Pancreas (tissue), 10 donors: ENCODE measurements around the gene CNPY2. TPM values are rescaled to one million over a fixed set of nuclear protein-coding genes. Genes with fewer than 3 reads are reported as not detected.
"Not testable (repeated sequence)": the region's sequence is repeated elsewhere in the genome, so short reads cannot be mapped to it uniquely, and the experiment has no call there.

ENCODE experiments used
- ATAC-seq, 4 donors: fragments of 200-7000 bp; cut with Tn5 transposase; one replicate each; pipeline versions ENCODE4 v1.8.0 to v1.9.1; 2020; ENCODE audit warnings: mild to moderate bottlenecking in 4 of 4, moderate library complexity in 4 of 4
- DNase-seq, 6 donors: peaks; one replicate each; pipeline ENCODE4 v3.0.0-alpha.2; 2020
- FAIRE-seq: peaks from 2 replicates; lab custom pipeline; 2012; peaks lifted over from hg19 to GRCh38; lab: Jason Lieb, UNC
- H3K27ac ChIP-seq, 4 donors: fragments of 200-600 bp; sonication (generic); 1 replicate in 3 of 4; 2 replicates in 1 of 4; pipeline versions ENCODE4 v1.5.0 to v1.8.0; 2020
- H3K27me3 ChIP-seq, 4 donors: fragments of 200-600 bp; one replicate each; pipeline ENCODE4 v1.8.0; 2021
- H3K36me3 ChIP-seq, 3 donors: fragments of 200-600 bp; sonication (generic) in 1 of 3; one replicate each; pipeline versions ENCODE4 v1.5.0 to v1.8.0; 2020 to 2021
- H3K4me1 ChIP-seq, 3 donors: fragments of 200-600 bp; one replicate each; pipeline ENCODE4 v1.8.0; 2021
- H3K4me3 ChIP-seq, 4 donors: fragments of 200-600 bp; sonication (generic) in 2 of 4; one replicate each; pipeline versions ENCODE4 v1.5.0 to v1.8.0; 2020 to 2021
- H3K9me3 ChIP-seq, 4 donors: fragments of 200-600 bp; one replicate each; pipeline ENCODE4 v1.8.0; 2021
- CTCF ChIP-seq, 4 donors: fragments of 200-600 bp; sonication (generic) in 3 of 4; IDR thresholded peaks; one replicate each; pipeline versions ENCODE4 v1.5.0 to v1.8.0; 2021; ENCODE audit warnings: antibody characterized with exemption in 4 of 4
- WGBS, 2 donors: extraction: QIAGEN DNeasy Blood & Tissue Kit; methylation state at CpG; one replicate each; pipeline ENCODE4 v1.1.7; 2013; 5-methylcytosine and 5-hydroxymethylcytosine counted together
- intact Hi-C, 3 donors: fragments of 100-400 bp; cut with DNase I; formaldehyde crosslinking; loops; one replicate each; pipeline versions ENCODE4 v1.11.1 to v1.14.2; 2022
- polyA plus RNA-seq, 2 donors: library from polyadenylated mRNA; stranded (reverse); fragments of 200-250 nt; gene quantifications; one replicate each; pipeline ENCODE4 v1.2.3, GENCODE V29; 2013
- total RNA-seq, 6 donors: library from RNA; stranded (reverse); fragmentation: NEBNext Ultra II Directional in 4 of 6; extraction: Animal tissue kit (Norgen Biotek cat#: 25700) in 4 of 6; gene quantifications; one replicate each; pipeline versions ENCODE4 v1.2.1 to v1.2.4, GENCODE V29; 2021 to 2023
- donor health status: healthy with polysubstance abuse.
- donor health status: DM: no; HTN: no; CAD: no; lungs with moderate emphysema.
- donor health status: DM: no; HTN: no; CAD: no.
- donor health status: control.
- donor health status: control.
- donor health status: Bipolar disorder and iron deficiency.
- donor health status: DM: yes; HTN: yes; CAD: no.
- donor health status: DM: no; HTN: no; CAD: no.
- donor health status: DM: no; HTN: no; CAD: no.
- donor health status: DM: yes; HTN: yes; CAD: no.

Gene CNPY2
- total and polyA plus RNA-seq, 8 donors, result 45.3 to 141 (median 71.8) TPM

- intact Hi-C loops, result no loop called here
- FAIRE-seq, result no peak
- no peak overlapping the region for H3K4me3 ChIP-seq
- no peak overlapping the region for H3K27ac ChIP-seq
- no peaks in the 10 kb centered on the region for H3K9me3 ChIP-seq
- no peak for TF ChIP-seq CTCF (IDR thresholded peaks at IDR 0.05)
- no peaks in the 10 kb centered on the region for H3K4me1 ChIP-seq
- WGBS, 2 donors, result 83 to 86% methylated on average over 6 of the region's 6 CpGs
- H3K36me3 ChIP-seq, result peaks cover 2 to 49% (median 32%) of the 10 kb centered on the region in 3 donors
- DNase-seq, result peak in 2 of 6 donors; percentile 50
- peak in 1 of 4 donors; percentile 15 for ATAC-seq
- H3K27me3 ChIP-seq, result no peaks in the 10 kb centered on the region
These were observed 10.7 kb upstream of the CNPY2 start for GRCh38 chr12:56326533-56326932.

GRCh38 chr12:56326126-56326525 is 10.3 kb upstream of the CNPY2 start:
- Histone ChIP-seq H3K36me3 (peaks cover 2 to 49% (median 32%) of the 10 kb centered on the region in 3 donors), H3K9me3 (no peaks in the 10 kb centered on the region), H3K4me1 (no peaks in the 10 kb centered on the region), H3K27ac (no peak overlapping the region), H3K27me3 (no peaks in the 10 kb centered on the region), H3K4me3 (no peak overlapping the region)
- ATAC-seq, result no peak
- FAIRE-seq, result no peak
- 94 to 97% methylated on average over 8 of the region's 8 CpGs for WGBS, 2 donors
- DNase-seq, result peak in 1 of 6 donors; percentile 50
- intact Hi-C loops, result no loop called here
- TF ChIP-seq CTCF (IDR thresholded peaks at IDR 0.05), result no peak

- no peaks in the 10 kb centered on the region for H3K4me1 ChIP-seq
- DNase-seq, result peak in 1 of 6 donors; percentile 5
- no peak overlapping the region for H3K27ac ChIP-seq
- intact Hi-C loops, result no loop called here
- TF ChIP-seq CTCF (IDR thresholded peaks at IDR 0.05), result no peak
- no peak for FAIRE-seq
- WGBS, 2 donors, result 92 to 93% methylated on average over 6 of the region's 6 CpGs
- H3K36me3 ChIP-seq, result peaks cover 2 to 58% (median 34%) of the 10 kb centered on the region in 3 donors
- H3K27me3 ChIP-seq, result no peaks in the 10 kb centered on the region
- ATAC-seq, result no peak
- no peaks in the 10 kb centered on the region for H3K9me3 ChIP-seq
- H3K4me3 ChIP-seq, result no peak overlapping the region
These were observed 8.4 kb upstream of the CNPY2 start for GRCh38 chr12:56324206-56324605.

- intact Hi-C loops, ATAC-seq, DNase-seq, H3K9me3 ChIP-seq, H3K27me3 ChIP-seq, H3K4me3 ChIP-seq, H3K4me1 ChIP-seq, FAIRE-seq, H3K27ac ChIP-seq: not testable (repeated sequence)
- WGBS, 2 donors, result 87 to 89% methylated on average over 8 of the region's 8 CpGs
- peaks cover 2 to 62% (median 24%) of the 10 kb centered on the region in 3 donors for H3K36me3 ChIP-seq
These were observed 5.8 kb upstream of the CNPY2 start for GRCh38 chr12:56321610-56322009.

- no peak overlapping the region for H3K4me3 ChIP-seq
- FAIRE-seq, result no peak
- H3K4me1 ChIP-seq, result peaks cover 0 to 5% (median 4%) of the 10 kb centered on the region in 3 donors
- no peak for ATAC-seq
- TF ChIP-seq CTCF (IDR thresholded peaks at IDR 0.05), result no peak
- WGBS, 2 donors, result 88 to 96% methylated on average over 2 of the region's 2 CpGs
- H3K27ac ChIP-seq, result no peak overlapping the region
- no peak for DNase-seq
- intact Hi-C loops, result no loop called here
- peaks cover 0 to 56% (median 21%) of the 10 kb centered on the region in 3 donors for H3K36me3 ChIP-seq
- H3K27me3 ChIP-seq, result no peaks in the 10 kb centered on the region
- H3K9me3 ChIP-seq, result no peaks in the 10 kb centered on the region
These were observed 5.2 kb upstream of the CNPY2 start for GRCh38 chr12:56321027-56321426.
